ENCODE measurements around the gene BRK1. TPM values are rescaled to one million over a fixed set of nuclear protein-coding genes. Genes with fewer than 3 reads are reported as not detected.
"Not testable (repeated sequence)": the region's sequence is repeated elsewhere in the genome, so short reads cannot be mapped to it uniquely, and the experiment has no call there.

The BRK1 gene
- total and polyA plus RNA-seq, 2 donors (not counting 1 experiment from before 2014, with no cell fraction given): 55.0 to 86.3 TPM

GRCh38 chr3:10090179-10090578 is 25.3 kb upstream of the BRK1 start:
- CTCF ChIA-PET: no interaction called here
- Histone ChIP-seq H3K4me1 (ENCODE audit: control insufficient read depth in 2 of 2, insufficient read depth in 2 of 2, low read length in 2 of 2) (peaks cover 0 to 4% of the 10 kb centered on the region in 2 donors), H3K27ac (ENCODE audit: low read length in 2 of 2) (no peak overlapping the region), H3K79me2 (ENCODE audit: control insufficient read depth, insufficient read depth, low read length) (no peaks in the 10 kb centered on the region), H3K36me3 (replicated peaks in 1 of 2; ENCODE audit: control extremely low read depth in 1 of 2, control insufficient read depth in 1 of 2, extremely low read depth in 1 of 2, insufficient read depth in 2 of 2, low read length in 1 of 2) (peaks cover 0 to 46% of the 10 kb centered on the region in 2 experiments), H4K20me1 (ENCODE audit: control insufficient read depth, insufficient read depth, low read length, poor library complexity, severe bottlenecking) (no peaks in the 10 kb centered on the region), H3K9ac (ENCODE audit: low read length) (no peak overlapping the region), H3K27me3 (replicated peaks in 1 of 4; ENCODE audit: control extremely low read depth in 1 of 4, control insufficient read depth in 3 of 4, insufficient read depth in 4 of 4, low read length in 3 of 4) (no peaks in the 10 kb centered on the region), H3K4me3 (ENCODE audit: control extremely low read depth in 1 of 5, extremely low read depth in 1 of 5, insufficient read depth in 1 of 5, low read depth in 2 of 5, low read length in 4 of 5) (no peak overlapping the region), H3K9me3 (ENCODE audit: control extremely low read depth in 1 of 3, control insufficient read depth in 2 of 3, insufficient read depth in 1 of 3, low read length in 2 of 3) (no peaks in the 10 kb centered on the region), H3K4me2 (replicated peaks; ENCODE audit: low read depth, low read length, poor library complexity, severe bottlenecking) (no peak overlapping the region), H2AFZ (ENCODE audit: insufficient read depth, low read depth, low read length, poor library complexity, severe bottlenecking) (no peak overlapping the region)
- DNase-seq (no peak), ATAC-seq (ENCODE audit: low read depth) (no peak)
- no peak for TF ChIP-seq CTCF (IDR thresholded peaks at IDR 0.05)
- TF ChIP-seq EZH2 (IDR thresholded peaks at IDR 0.05; ENCODE audit: borderline replicate concordance, insufficient read depth, low read depth, low read length, poor library complexity, severe bottlenecking): no peak
- Mint-ChIP-seq H3K27ac (no peak overlapping the region), H3K9me3 (ENCODE audit: insufficient read depth) (no peaks in the 10 kb centered on the region), H3K27me3 (no peaks in the 10 kb centered on the region), H3K4me1 (no peaks in the 10 kb centered on the region), H3K4me3 (no peak overlapping the region)
- intact Hi-C loops (cut with micrococcal nuclease): no loop called here
- POLR2A ChIA-PET: no interaction called here
- WGBS (ENCODE audit: insufficient coverage): 98% methylated on average over 6 of the region's 6 CpGs

- POLR2A ChIA-PET; H3K9ac ChIP-seq (ENCODE audit: low read length); H3K9me3 ChIP-seq (ENCODE audit: control extremely low read depth in 1 of 3, control insufficient read depth in 2 of 3, insufficient read depth in 1 of 3, low read length in 2 of 3); H3K4me2 ChIP-seq (replicated peaks; ENCODE audit: low read depth, low read length, poor library complexity, severe bottlenecking); H3K4me3 ChIP-seq (ENCODE audit: control extremely low read depth in 1 of 5, extremely low read depth in 1 of 5, insufficient read depth in 1 of 5, low read depth in 2 of 5, low read length in 4 of 5); CTCF ChIA-PET; H3K27ac Mint-ChIP-seq; H3K4me3 Mint-ChIP-seq; H3K27me3 Mint-ChIP-seq; H3K27me3 ChIP-seq (replicated peaks in 1 of 4; ENCODE audit: control extremely low read depth in 1 of 4, control insufficient read depth in 3 of 4, insufficient read depth in 4 of 4, low read length in 3 of 4); H3K4me1 Mint-ChIP-seq; DNase-seq; H3K79me2 ChIP-seq (ENCODE audit: control insufficient read depth, insufficient read depth, low read length); H3K27ac ChIP-seq (ENCODE audit: low read length in 2 of 2); H4K20me1 ChIP-seq (ENCODE audit: control insufficient read depth, insufficient read depth, low read length, poor library complexity, severe bottlenecking); H3K4me1 ChIP-seq (ENCODE audit: control insufficient read depth in 2 of 2, insufficient read depth in 2 of 2, low read length in 2 of 2); intact Hi-C loops (cut with micrococcal nuclease); ATAC-seq (ENCODE audit: low read depth); H2AFZ ChIP-seq (ENCODE audit: insufficient read depth, low read depth, low read length, poor library complexity, severe bottlenecking); H3K9me3 Mint-ChIP-seq (ENCODE audit: insufficient read depth): not testable (repeated sequence)
- peaks cover 0 to 43% of the 10 kb centered on the region in 2 experiments for H3K36me3 ChIP-seq (replicated peaks in 1 of 2; ENCODE audit: control extremely low read depth in 1 of 2, control insufficient read depth in 1 of 2, extremely low read depth in 1 of 2, insufficient read depth in 2 of 2, low read length in 1 of 2)
- WGBS (ENCODE audit: insufficient coverage): no CpG with 5 or more reads among the region's 1 CpG
Measured at GRCh38 chr3:10090774-10091173, 24.7 kb upstream of the BRK1 start.

GRCh38 chr3:10091387-10091786 is 24.1 kb upstream of the BRK1 start:
- H3K9ac ChIP-seq (ENCODE audit: low read length); H3K4me3 ChIP-seq (ENCODE audit: control extremely low read depth in 1 of 5, extremely low read depth in 1 of 5, insufficient read depth in 1 of 5, low read depth in 2 of 5, low read length in 4 of 5); H2AFZ ChIP-seq (ENCODE audit: insufficient read depth, low read depth, low read length, poor library complexity, severe bottlenecking); H3K4me3 Mint-ChIP-seq; H3K4me2 ChIP-seq (replicated peaks; ENCODE audit: low read depth, low read length, poor library complexity, severe bottlenecking); H3K27ac ChIP-seq (ENCODE audit: low read length in 2 of 2); H3K4me1 Mint-ChIP-seq; H3K9me3 Mint-ChIP-seq (ENCODE audit: insufficient read depth); CTCF ChIA-PET; H3K27ac Mint-ChIP-seq; H3K27me3 ChIP-seq (replicated peaks in 1 of 4; ENCODE audit: control extremely low read depth in 1 of 4, control insufficient read depth in 3 of 4, insufficient read depth in 4 of 4, low read length in 3 of 4); DNase-seq; intact Hi-C loops (cut with micrococcal nuclease); H4K20me1 ChIP-seq (ENCODE audit: control insufficient read depth, insufficient read depth, low read length, poor library complexity, severe bottlenecking); ATAC-seq (ENCODE audit: low read depth); POLR2A ChIA-PET; H3K79me2 ChIP-seq (ENCODE audit: control insufficient read depth, insufficient read depth, low read length); H3K27me3 Mint-ChIP-seq; H3K9me3 ChIP-seq (ENCODE audit: control extremely low read depth in 1 of 3, control insufficient read depth in 2 of 3, insufficient read depth in 1 of 3, low read length in 2 of 3): not testable (repeated sequence)
- Histone ChIP-seq H3K36me3 (replicated peaks in 1 of 2; ENCODE audit: control extremely low read depth in 1 of 2, control insufficient read depth in 1 of 2, extremely low read depth in 1 of 2, insufficient read depth in 2 of 2, low read length in 1 of 2) (peaks cover 0 to 41% of the 10 kb centered on the region in 2 experiments), H3K4me1 (ENCODE audit: control insufficient read depth in 2 of 2, insufficient read depth in 2 of 2, low read length in 2 of 2) (peaks cover 0 to 12% of the 10 kb centered on the region in 2 donors)
- no CpG with 5 or more reads among the region's 2 CpGs for WGBS (ENCODE audit: insufficient coverage)
